ACC112 (cell line): ENCODE measurements around the gene MYH6.
"Not testable (repeated sequence)": the region's sequence is repeated elsewhere in the genome, so short reads cannot be mapped to it uniquely, and the experiment has no call there.

Experiments
- H2AFZ ChIP-seq: fragments of 200-600 bp; sonication (generic); one replicate; pipeline ENCODE4 v1.6.0; 2017; ENCODE audit warnings: antibody characterized with exemption, low read length; ENCODE audit not compliant: unreplicated experiment
- H3K27ac ChIP-seq: fragments of 200-600 bp; sonication (generic); 2 replicates; pipeline ENCODE4 v1.5.1; 2014; ENCODE audit warnings: low read depth, mild to moderate bottlenecking, antibody characterized with exemption, low read length, moderate library complexity
- H3K27me3 ChIP-seq: fragments of 200-600 bp; sonication (generic); 2 replicates; pipeline ENCODE4 v1.6.1; 2014; ENCODE audit warnings: mild to moderate bottlenecking, antibody characterized with exemption, low read length, moderate library complexity, mixed read lengths; ENCODE audit not compliant: insufficient read depth
- H3K36me3 ChIP-seq: fragments of 200-600 bp; sonication (generic); 2 replicates; pipeline ENCODE4 v1.6.1; 2016; ENCODE audit warnings: mild to moderate bottlenecking, antibody characterized with exemption, low read length, moderate library complexity, mixed read lengths; ENCODE audit not compliant: insufficient read depth
- H3K4me1 ChIP-seq: fragments of 200-600 bp; sonication (generic); one replicate; pipeline ENCODE4 v1.6.1; 2016; ENCODE audit warnings: low read length, mixed read lengths; ENCODE audit not compliant: insufficient read depth, unreplicated experiment, control insufficient read depth
- H3K4me3 ChIP-seq: fragments of 200-600 bp; sonication (generic); 2 replicates; pipeline ENCODE4 v1.5.1; 2014; ENCODE audit warnings: mild to moderate bottlenecking, low read depth, low read length
- H3K79me2 ChIP-seq: fragments of 200-600 bp; sonication (generic); one replicate; pipeline ENCODE4 v1.6.0; 2016; ENCODE audit warnings: low read length; ENCODE audit not compliant: control insufficient read depth, unreplicated experiment, insufficient read depth

MYH6 gene

GRCh38 chr14:23407516-23408306 lies at the start of gene MYH6:
TSS of gene MYH6 (minus strand) at chr14:23408273. CDS start at chr14:23407223, 1,050 bp downstream.
- no peak within 1 kb of the TSS for H2AFZ ChIP-seq
- no peaks in the 10 kb centered on the region for H3K79me2 ChIP-seq
- no peak within 1 kb of the TSS for H3K4me3 ChIP-seq
- H3K4me1 ChIP-seq, result no peaks in the 10 kb centered on the region
- H3K27me3 ChIP-seq, result peaks cover 92% of the 10 kb centered on the region
- no peaks in the 10 kb centered on the region for H3K36me3 ChIP-seq
- H3K27ac ChIP-seq, result no peak within 1 kb of the TSS

GRCh38 chr14:23456883-23457586 lies 49.0 kb upstream of the MYH6 start:
- peaks cover 54% of the 10 kb centered on the region for H3K27me3 ChIP-seq
- H2AFZ ChIP-seq, H3K27ac ChIP-seq, H3K4me3 ChIP-seq, H3K4me1 ChIP-seq, H3K79me2 ChIP-seq, H3K36me3 ChIP-seq: not testable (repeated sequence)

GRCh38 chr14:23454445-23454856 lies 46.4 kb upstream of the MYH6 start:
- Histone ChIP-seq H3K27ac (no peak overlapping the region), H3K27me3 (peaks cover 69% of the 10 kb centered on the region), H2AFZ (no peak overlapping the region), H3K4me1 (no peaks in the 10 kb centered on the region), H3K36me3 (no peaks in the 10 kb centered on the region), H3K4me3 (no peak overlapping the region), H3K79me2 (no peaks in the 10 kb centered on the region)

- Histone ChIP-seq H3K36me3 (no peaks in the 10 kb centered on the region), H3K4me1 (no peaks in the 10 kb centered on the region), H3K27me3 (peaks cover 62% of the 10 kb centered on the region), H3K79me2 (no peaks in the 10 kb centered on the region), H2AFZ (no peak overlapping the region), H3K4me3 (no peak overlapping the region), H3K27ac (no peak overlapping the region)
Measured at GRCh38 chr14:23452237-23452636, 44.2 kb upstream of the MYH6 start.

GRCh38 chr14:23450379-23450778 lies 42.3 kb upstream of the MYH6 start:
- Histone ChIP-seq H3K27me3 (peaks cover 63% of the 10 kb centered on the region), H2AFZ (no peak overlapping the region), H3K4me1 (no peaks in the 10 kb centered on the region), H3K79me2 (no peaks in the 10 kb centered on the region), H3K27ac (no peak overlapping the region), H3K36me3 (no peaks in the 10 kb centered on the region), H3K4me3 (no peak overlapping the region)

GRCh38 chr14:23449314-23449713 lies 41.2 kb upstream of the MYH6 start:
- Histone ChIP-seq H3K79me2 (no peaks in the 10 kb centered on the region), H3K4me3 (no peak overlapping the region), H3K27me3 (peaks cover 66% of the 10 kb centered on the region), H3K4me1 (no peaks in the 10 kb centered on the region), H2AFZ (no peak overlapping the region), H3K36me3 (no peaks in the 10 kb centered on the region), H3K27ac (no peak overlapping the region)

GRCh38 chr14:23447361-23448350 lies 39.6 kb upstream of the MYH6 start:
- Histone ChIP-seq H3K79me2 (no peaks in the 10 kb centered on the region), H3K27me3 (peaks cover 67% of the 10 kb centered on the region), H3K4me3 (no peak overlapping the region), H3K27ac (no peak overlapping the region), H3K36me3 (no peaks in the 10 kb centered on the region), H3K4me1 (no peaks in the 10 kb centered on the region), H2AFZ (no peak overlapping the region)

- Histone ChIP-seq H2AFZ (no peak overlapping the region), H3K4me1 (no peaks in the 10 kb centered on the region), H3K4me3 (no peak overlapping the region), H3K27ac (no peak overlapping the region), H3K27me3 (peaks cover 64% of the 10 kb centered on the region), H3K36me3 (no peaks in the 10 kb centered on the region), H3K79me2 (no peaks in the 10 kb centered on the region)
Measured at GRCh38 chr14:23446291-23446851, 38.3 kb upstream of the MYH6 start.

GRCh38 chr14:23445773-23446172 lies 37.7 kb upstream of the MYH6 start:
- Histone ChIP-seq H3K27ac (no peak overlapping the region), H3K79me2 (no peaks in the 10 kb centered on the region), H3K4me1 (no peaks in the 10 kb centered on the region), H3K36me3 (no peaks in the 10 kb centered on the region), H3K27me3 (peaks cover 58% of the 10 kb centered on the region), H3K4me3 (no peak overlapping the region), H2AFZ (no peak overlapping the region)

- no peaks in the 10 kb centered on the region for H3K36me3 ChIP-seq
- no peak overlapping the region for H3K27ac ChIP-seq
- peaks cover 51% of the 10 kb centered on the region for H3K27me3 ChIP-seq
Measured at GRCh38 chr14:23444314-23444713, 36.2 kb upstream of the MYH6 start.

More at GRCh38 chr14:23444314-23444713, 36.2 kb upstream of the MYH6 start:
- H3K79me2 ChIP-seq, result no peaks in the 10 kb centered on the region
- H3K4me3 ChIP-seq, result no peak overlapping the region
- no peak overlapping the region for H2AFZ ChIP-seq
- no peaks in the 10 kb centered on the region for H3K4me1 ChIP-seq
